ENCODE data around the gene GRIK4.

- TF ChIP-seq POLR2AphosphoS5 (IDR thresholded peaks at IDR 0.05; ENCODE audit: low read depth, low read length), result no peak
- no peak for TF ChIP-seq TCF12 (IDR thresholded peaks at IDR 0.05)
- TF ChIP-seq RAD21 (IDR thresholded peaks at IDR 0.05; ENCODE audit: low read length), result no peak
- no peak for TF ChIP-seq YY1 (IDR thresholded peaks at IDR 0.05; ENCODE audit: low read depth)
- no peak for TF ChIP-seq CTCF (IDR thresholded peaks at IDR 0.05)
- no peak for TF ChIP-seq REST (IDR thresholded peaks at IDR 0.05; ENCODE audit: low read depth, low read length)
Observed at GRCh38 chr11:120789391-120789790, 277.8 kb downstream of the GRIK4 start.

Data from SK-N-SH (cell line).